GM11168 (cell line): ENCODE measurements around the gene NAALADL2.
"Not testable (repeated sequence)": the region's sequence is repeated elsewhere in the genome, so short reads cannot be mapped to it uniquely, and the experiment has no call there.

Experiments
- in situ Hi-C: fragments of 300-500 bp; cut with MboI; formaldehyde crosslinking; loops from one replicate; pipeline ENCODE4 v1.12.0; 2022; ENCODE audit warnings: low sequenced_read_pairs; ENCODE audit not compliant: unreplicated experiment

NAALADL2 gene

GRCh38 chr3:175493301-175493700 is 634.2 kb downstream of the NAALADL2 start:
- in situ Hi-C loops = no loop called here

GRCh38 chr3:175495331-175495730 is 636.2 kb downstream of the NAALADL2 start:
- in situ Hi-C loops = no loop called here

GRCh38 chr3:175502155-175502554 is 643.0 kb downstream of the NAALADL2 start:
- in situ Hi-C loops = no loop called here

- in situ Hi-C loops = no loop called here
Measured at GRCh38 chr3:175511219-175511785, 652.2 kb downstream of the NAALADL2 start.

GRCh38 chr3:175512700-175513099 is 653.6 kb downstream of the NAALADL2 start:
- in situ Hi-C loops = no loop called here

GRCh38 chr3:175518459-175518858 is 659.3 kb downstream of the NAALADL2 start:
- in situ Hi-C loops = no loop called here

GRCh38 chr3:175521406-175521805 is 662.3 kb downstream of the NAALADL2 start:
- in situ Hi-C loops = no loop called here

- in situ Hi-C loops = no loop called here
Measured at GRCh38 chr3:175526191-175526590, 667.1 kb downstream of the NAALADL2 start.

- in situ Hi-C loops = no loop called here
Measured at GRCh38 chr3:175526609-175527280, 667.6 kb downstream of the NAALADL2 start.

- in situ Hi-C loops = not testable (repeated sequence)
Measured at GRCh38 chr3:175528693-175529092, 669.6 kb downstream of the NAALADL2 start.

GRCh38 chr3:175535351-175535750 is 676.2 kb downstream of the NAALADL2 start:
- in situ Hi-C loops = no loop called here

- in situ Hi-C loops = no loop called here
Measured at GRCh38 chr3:175546115-175546514, 687.0 kb downstream of the NAALADL2 start.

GRCh38 chr3:175552929-175553328 is 693.8 kb downstream of the NAALADL2 start:
- in situ Hi-C loops = no loop called here

GRCh38 chr3:175554801-175555200 is 695.7 kb downstream of the NAALADL2 start:
- in situ Hi-C loops = no loop called here

GRCh38 chr3:175558261-175558660 is 699.1 kb downstream of the NAALADL2 start:
- in situ Hi-C loops = no loop called here

GRCh38 chr3:175564363-175564762 is 705.2 kb downstream of the NAALADL2 start:
- in situ Hi-C loops = no loop called here

- in situ Hi-C loops = no loop called here
Measured at GRCh38 chr3:175571096-175571495, 712.0 kb downstream of the NAALADL2 start.

GRCh38 chr3:175573226-175573625 is 714.1 kb downstream of the NAALADL2 start:
- in situ Hi-C loops = no loop called here

- in situ Hi-C loops = no loop called here
Measured at GRCh38 chr3:175580318-175580717, 721.2 kb downstream of the NAALADL2 start.

- in situ Hi-C loops = no loop called here
Measured at GRCh38 chr3:175585898-175586297, 726.8 kb downstream of the NAALADL2 start.

- in situ Hi-C loops = no loop called here
Measured at GRCh38 chr3:175590745-175591144, 731.6 kb downstream of the NAALADL2 start.

GRCh38 chr3:175591375-175591774 is 732.2 kb downstream of the NAALADL2 start:
- in situ Hi-C loops = no loop called here
